Activated T-cell treated with anti-CD3 and anti-CD28 coated beads, Interleukin-2, amount 50 U/mL, for 72 hours (primary cell): Measurements from ENCODE around the gene REEP3. TPM values are rescaled to one million over a fixed set of nuclear protein-coding genes. Genes with fewer than 3 reads are reported as not detected.
A peak's percentile ranks its signal among the peaks of the same experiment; 100 is the strongest.
"Not testable (repeated sequence)": the region's sequence is repeated elsewhere in the genome, so short reads cannot be mapped to it uniquely, and the experiment has no call there.

Source experiments
- ATAC-seq, 2 donors: fragments of 150-1000 bp; cut with Tn5 transposase; replicated peaks in 1 of 2; 2 replicates each; pipeline ENCODE4 v1.10.0; 2021; ENCODE audit warnings: moderate library complexity in 2 of 2, mild to moderate bottlenecking in 1 of 2
- DNase-seq, 2 donors: peaks; one replicate each; pipeline ENCODE4 v3.0.0; 2021 to 2022; ENCODE audit warnings: mixed read lengths in 1 of 2
- H3K27ac Mint-ChIP-seq: one replicate; pipeline ENCODE4 v1.8.0; 2022; ENCODE audit warnings: mild to moderate bottlenecking, moderate library complexity, mixed read lengths
- H3K27me3 Mint-ChIP-seq: one replicate; pipeline ENCODE4 v1.8.0; 2022; ENCODE audit warnings: low read depth, mixed read lengths
- H3K36me3 Mint-ChIP-seq, 2 donors: one replicate each; pipeline ENCODE4 v1.8.0; 2022; ENCODE audit warnings: mixed read lengths in 2 of 2, mild to moderate bottlenecking in 1 of 2; ENCODE audit not compliant: insufficient read depth in 2 of 2
- H3K4me1 Mint-ChIP-seq: one replicate; pipeline ENCODE4 v1.8.0; 2022; ENCODE audit warnings: low read depth, mixed read lengths
- H3K4me3 Mint-ChIP-seq, 2 donors: one replicate each; pipeline ENCODE4 v1.8.0; 2022; ENCODE audit warnings: mild to moderate bottlenecking in 2 of 2, mixed read lengths in 2 of 2, moderate library complexity in 2 of 2
- H3K9me3 Mint-ChIP-seq, 2 donors: one replicate each; pipeline ENCODE4 v1.8.0; 2022; ENCODE audit warnings: mixed read lengths in 2 of 2
- total RNA-seq, 2 donors: library from RNA; stranded (reverse); gene quantifications; one replicate each; pipeline ENCODE4 v1.2.3, GENCODE V29; 2022

The REEP3 gene
- total RNA-seq, 2 donors from 2014 or later = 19.0 to 22.1 TPM

DNA sequence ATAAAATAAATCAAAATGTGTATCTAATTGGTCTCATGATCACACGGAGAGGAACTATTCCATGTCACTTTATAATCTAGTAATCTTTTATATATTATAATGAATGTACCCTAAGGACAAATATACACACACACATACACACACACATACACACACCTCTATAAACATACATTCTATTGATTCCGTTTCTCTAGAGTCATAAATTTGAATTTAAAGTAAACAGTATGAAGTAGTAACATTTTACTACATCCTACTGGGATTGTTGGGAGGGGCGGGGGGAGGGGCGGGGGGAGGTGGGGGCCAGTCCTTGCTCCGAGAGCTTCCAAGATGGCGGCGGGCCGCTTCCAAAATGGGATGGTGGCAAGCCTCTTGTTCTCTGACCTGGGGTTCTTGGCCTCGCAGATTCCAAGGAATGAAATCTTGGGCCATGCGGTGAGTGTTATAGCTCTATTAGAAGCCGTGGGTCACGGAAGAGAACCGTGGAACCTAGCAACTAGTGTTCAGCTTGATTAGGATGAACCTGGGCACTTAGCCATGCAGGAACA lies 143.2 kb downstream of the REEP3 start:
- Mint-ChIP-seq H3K27ac (no peak overlapping the region), H3K27me3 (peaks cover 10% of the 10 kb centered on the region), H3K4me3 (no peak overlapping the region), H3K9me3 (no peaks in the 10 kb centered on the region), H3K4me1 (peaks cover 7% of the 10 kb centered on the region), H3K36me3 (no peaks in the 10 kb centered on the region)
- DNase-seq (no peak), ATAC-seq (no peak)

- H3K4me1 Mint-ChIP-seq, H3K36me3 Mint-ChIP-seq, H3K4me3 Mint-ChIP-seq, H3K27ac Mint-ChIP-seq, ATAC-seq, DNase-seq, H3K9me3 Mint-ChIP-seq: not testable (repeated sequence)
- H3K27me3 Mint-ChIP-seq = peaks cover 12% of the 10 kb centered on the region
Measured at GRCh38 chr10:63665006-63665580, 143.9 kb downstream of the REEP3 start.

GRCh38 chr10:63665670-63666134 lies 144.5 kb downstream of the REEP3 start:
- Mint-ChIP-seq H3K4me1 (peaks cover 12% of the 10 kb centered on the region), H3K27ac (no peak overlapping the region), H3K36me3 (no peaks in the 10 kb centered on the region), H3K4me3 (no peak overlapping the region), H3K27me3 (peaks cover 18% of the 10 kb centered on the region), H3K9me3 (no peaks in the 10 kb centered on the region)
- DNase-seq (no peak), ATAC-seq (no peak)

- DNase-seq (no peak), ATAC-seq (peak in 1 of 2 donors; percentile 76)
- Mint-ChIP-seq H3K36me3 (no peaks in the 10 kb centered on the region), H3K9me3 (no peaks in the 10 kb centered on the region), H3K27me3 (peaks cover 30% of the 10 kb centered on the region), H3K4me3 (no peak overlapping the region), H3K4me1 (peaks cover 18% of the 10 kb centered on the region), H3K27ac (no peak overlapping the region)
Measured at GRCh38 chr10:63666836-63667383, 145.7 kb downstream of the REEP3 start.

- no peak overlapping the region for H3K4me3 Mint-ChIP-seq
- DNase-seq (no peak), ATAC-seq (no peak)
- H3K27ac Mint-ChIP-seq = no peak overlapping the region
- no peaks in the 10 kb centered on the region for H3K9me3 Mint-ChIP-seq
- H3K27me3 Mint-ChIP-seq = peaks cover 37% of the 10 kb centered on the region
- H3K36me3 Mint-ChIP-seq = no peaks in the 10 kb centered on the region
- H3K4me1 Mint-ChIP-seq = peaks cover 18% of the 10 kb centered on the region
Measured at GRCh38 chr10:63667596-63668480, 146.6 kb downstream of the REEP3 start.

DNA sequence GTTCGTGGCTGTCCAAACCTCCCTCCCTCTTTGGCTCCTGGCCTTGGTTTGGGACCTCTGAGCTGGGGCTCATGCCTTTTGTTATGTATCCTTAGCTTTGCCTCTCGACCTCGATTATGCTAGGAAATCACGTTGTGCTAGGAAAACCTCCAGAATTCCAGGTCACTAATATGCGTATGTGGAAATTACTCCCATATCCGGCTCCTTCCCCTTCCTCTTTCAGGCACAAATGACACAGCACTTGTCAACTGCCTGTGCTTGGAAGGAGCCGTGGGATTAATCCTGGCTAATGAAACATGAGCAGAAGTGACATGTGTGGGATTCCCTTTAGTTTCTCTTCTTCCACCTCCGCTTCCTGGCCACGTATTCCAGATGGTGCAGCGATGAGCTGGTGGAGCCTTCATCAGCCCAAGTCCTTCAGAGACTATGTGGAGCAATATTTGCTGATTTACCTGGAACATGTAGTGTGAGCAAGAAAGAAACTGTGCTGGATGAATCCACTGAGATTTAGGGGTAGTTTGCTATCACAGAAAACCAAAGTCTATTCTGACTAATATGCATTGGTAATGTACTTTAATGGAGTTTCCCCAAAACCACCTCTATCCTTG lies 149.2 kb downstream of the REEP3 start:
- H3K4me3 Mint-ChIP-seq = no peak overlapping the region
- H3K27ac Mint-ChIP-seq = no peak overlapping the region
- H3K9me3 Mint-ChIP-seq = no peaks in the 10 kb centered on the region
- H3K36me3 Mint-ChIP-seq = no peaks in the 10 kb centered on the region
- ATAC-seq (peak; percentile 47 to 85), DNase-seq (peak in 1 of 2 donors; percentile 5)
- H3K4me1 Mint-ChIP-seq = peaks cover 18% of the 10 kb centered on the region
- H3K27me3 Mint-ChIP-seq = peaks cover 41% of the 10 kb centered on the region

- H3K27ac Mint-ChIP-seq = no peak overlapping the region
- no peak for DNase-seq
- no peaks in the 10 kb centered on the region for H3K36me3 Mint-ChIP-seq
- no peak for ATAC-seq
- H3K4me1 Mint-ChIP-seq = peaks cover 18% of the 10 kb centered on the region
- no peak overlapping the region for H3K4me3 Mint-ChIP-seq
- H3K9me3 Mint-ChIP-seq = no peaks in the 10 kb centered on the region
- peaks cover 41% of the 10 kb centered on the region for H3K27me3 Mint-ChIP-seq
Measured at GRCh38 chr10:63671317-63671937, 150.2 kb downstream of the REEP3 start.

- Mint-ChIP-seq H3K27ac (no peak overlapping the region), H3K36me3 (no peaks in the 10 kb centered on the region), H3K9me3 (no peaks in the 10 kb centered on the region), H3K27me3 (peaks cover 41% of the 10 kb centered on the region), H3K4me1 (peaks cover 11% of the 10 kb centered on the region), H3K4me3 (no peak overlapping the region)
- DNase-seq (no peak), ATAC-seq (no peak)
Measured at GRCh38 chr10:63672491-63672890, 151.3 kb downstream of the REEP3 start.

DNA sequence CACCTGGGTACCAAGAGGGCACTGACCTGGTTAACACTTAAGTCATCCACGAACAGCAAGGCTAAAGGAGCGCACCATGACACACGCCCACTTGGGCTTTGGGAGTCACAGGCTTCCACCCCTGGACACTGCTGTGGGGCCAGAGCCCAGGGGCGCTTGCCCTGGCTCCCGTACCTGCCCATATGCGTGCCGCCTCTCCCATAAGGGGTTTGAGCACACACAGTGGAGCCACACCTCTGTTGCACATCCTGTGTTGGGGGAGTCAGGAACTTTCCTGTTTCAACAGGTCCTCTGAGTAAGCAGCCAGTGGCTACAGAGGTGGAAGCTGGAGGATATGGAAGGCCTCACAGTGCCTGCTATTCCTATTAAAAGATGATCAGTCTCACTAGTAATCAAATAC lies 152.0 kb downstream of the REEP3 start:
- H3K27ac Mint-ChIP-seq = no peak overlapping the region
- no peaks in the 10 kb centered on the region for H3K9me3 Mint-ChIP-seq
- no peak for DNase-seq
- peaks cover 11% of the 10 kb centered on the region for H3K4me1 Mint-ChIP-seq
- no peaks in the 10 kb centered on the region for H3K36me3 Mint-ChIP-seq
- peaks cover 41% of the 10 kb centered on the region for H3K27me3 Mint-ChIP-seq
- no peak for ATAC-seq
- no peak overlapping the region for H3K4me3 Mint-ChIP-seq

DNA sequence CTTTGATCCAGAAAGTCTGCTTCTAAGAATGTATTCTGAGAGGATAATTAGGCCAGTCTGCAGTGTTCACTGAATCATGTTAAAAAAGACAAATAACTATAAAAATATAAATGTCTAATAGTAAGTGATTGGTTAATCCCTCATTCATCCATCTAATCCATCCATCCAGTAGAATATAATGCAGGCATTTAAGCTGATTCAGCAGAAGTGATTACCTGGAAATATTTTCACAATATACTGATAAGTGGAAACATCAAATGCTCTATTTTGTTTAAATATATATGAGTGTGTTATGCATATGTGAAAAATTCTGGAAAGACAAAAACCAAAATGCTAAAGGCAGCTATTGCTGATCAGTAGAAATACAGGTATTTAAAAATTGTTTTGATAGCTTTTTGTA lies 152.6 kb downstream of the REEP3 start:
- DNase-seq (no peak), ATAC-seq (no peak)
- Mint-ChIP-seq H3K4me1 (peaks cover 11% of the 10 kb centered on the region), H3K36me3 (no peaks in the 10 kb centered on the region), H3K9me3 (no peaks in the 10 kb centered on the region), H3K27me3 (peaks cover 37% of the 10 kb centered on the region), H3K27ac (no peak overlapping the region), H3K4me3 (no peak overlapping the region)
